Kidney tubule cell (primary cell): ENCODE results near the gene LIN7A.

Experiments used
- DNase-seq: peaks from one replicate; pipeline ENCODE4 v3.0.0-alpha.2; 2018; ENCODE audit warnings: low spot score

Gene LIN7A, protein sequence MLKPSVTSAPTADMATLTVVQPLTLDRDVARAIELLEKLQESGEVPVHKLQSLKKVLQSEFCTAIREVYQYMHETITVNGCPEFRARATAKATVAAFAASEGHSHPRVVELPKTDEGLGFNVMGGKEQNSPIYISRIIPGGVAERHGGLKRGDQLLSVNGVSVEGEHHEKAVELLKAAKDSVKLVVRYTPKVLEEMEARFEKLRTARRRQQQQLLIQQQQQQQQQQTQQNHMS

DNA sequence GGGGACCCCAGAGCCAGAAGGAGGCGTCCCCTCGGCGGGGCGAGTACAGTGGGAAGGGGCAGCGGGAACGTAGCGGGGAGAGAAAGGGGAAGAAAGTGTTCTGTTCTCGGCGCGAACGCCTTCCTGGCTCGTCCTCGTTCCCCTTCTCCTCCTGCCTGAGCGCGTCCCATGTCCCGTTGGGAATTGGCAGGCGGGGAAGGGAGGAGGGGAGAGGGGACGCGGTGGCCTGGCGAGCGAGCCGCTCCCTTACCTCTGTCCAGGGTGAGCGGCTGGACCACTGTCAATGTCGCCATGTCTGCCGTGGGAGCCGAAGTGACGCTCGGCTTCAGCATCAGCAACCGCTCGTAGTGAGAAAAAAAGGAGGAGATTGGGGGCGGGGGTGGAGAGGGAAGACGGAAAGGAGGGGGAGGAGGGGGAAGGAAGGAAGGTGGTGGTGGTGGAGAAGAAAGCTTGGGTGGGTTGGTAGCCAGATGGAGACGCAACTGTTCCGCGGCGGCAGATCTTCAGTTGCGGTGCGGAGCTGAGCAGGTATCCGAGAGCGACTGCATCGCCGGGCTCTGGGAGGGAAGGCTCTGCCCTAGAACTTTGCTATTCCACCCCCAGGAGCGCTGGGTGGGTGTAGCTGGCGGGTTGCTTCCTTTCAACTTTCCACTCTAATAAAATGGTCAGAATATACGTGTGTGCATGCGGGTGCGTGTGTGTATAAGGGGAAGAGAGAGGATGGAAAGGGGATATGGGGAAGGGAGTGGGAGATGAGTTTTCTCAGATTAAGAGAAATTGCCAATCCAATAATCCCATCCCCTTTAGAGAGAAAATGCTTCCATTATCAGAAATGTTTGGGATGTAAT is at the start of gene LIN7A:
LIN7A (minus strand) TSS at position 544 of the 848 bp plus-strand sequence; CDS start at position 332, 212 bp downstream.
- peak; percentile 26 for DNase-seq

DNA sequence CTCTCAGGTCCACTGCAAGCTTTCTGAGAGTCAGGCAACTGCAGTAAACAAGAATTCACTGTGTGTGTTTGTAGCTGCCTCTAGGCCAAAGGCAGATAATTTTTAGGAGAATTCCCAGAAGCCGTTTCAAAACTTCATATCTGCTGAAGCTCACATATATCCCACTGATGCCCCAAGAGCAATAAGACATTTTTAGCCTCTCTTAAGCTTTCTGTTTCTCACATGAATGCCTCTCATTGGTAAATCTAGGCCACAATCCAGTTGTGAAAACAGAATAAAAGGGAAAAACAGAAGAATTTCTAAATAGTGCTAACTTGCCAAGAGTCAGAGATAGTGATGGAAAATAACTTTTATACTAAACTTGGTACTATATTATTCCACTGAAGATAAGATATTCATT is 48.5 kb upstream of the LIN7A start:
- DNase-seq: no peak

GRCh38 chr12:80979816-80980215 is 42.1 kb upstream of the LIN7A start:
- peak; percentile 60 for DNase-seq

DNA sequence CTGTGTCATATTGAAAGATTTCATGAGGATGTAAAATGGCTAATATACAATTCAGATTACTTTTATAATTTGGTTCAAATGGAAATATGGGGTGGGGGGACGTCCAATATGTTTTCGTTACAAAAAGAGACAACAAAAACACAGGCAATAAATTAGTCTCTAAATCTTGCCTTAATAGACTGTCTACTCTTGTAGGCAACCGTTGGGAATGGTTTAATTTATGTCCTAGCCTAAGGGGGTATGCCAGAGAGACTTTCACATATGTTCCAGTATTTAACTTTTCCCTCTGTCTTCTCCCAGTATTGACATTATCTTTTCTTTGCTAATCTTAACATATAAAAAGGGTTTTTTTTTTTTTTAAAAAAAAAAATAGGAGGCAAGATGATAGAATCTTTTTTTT is 41.5 kb upstream of the LIN7A start:
- no peak for DNase-seq

DNA sequence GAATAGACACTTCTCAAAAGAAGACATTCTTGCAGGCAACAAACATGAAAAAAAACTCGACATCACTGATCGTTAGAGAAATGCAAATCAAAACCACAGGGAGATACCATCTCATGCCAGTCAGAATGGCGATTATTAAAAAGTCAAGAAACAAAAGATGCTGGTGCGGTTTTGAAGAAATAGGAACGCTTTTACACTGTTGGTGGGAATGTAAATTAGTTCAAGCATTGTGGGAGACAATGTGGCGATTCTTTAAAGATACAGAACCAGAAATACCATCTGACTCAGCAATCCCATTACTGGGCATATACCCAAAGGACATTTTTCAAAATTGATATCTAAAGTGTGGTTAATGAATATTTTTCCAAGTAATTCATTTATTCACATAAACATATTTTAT is 39.6 kb upstream of the LIN7A start:
- no peak for DNase-seq

DNA sequence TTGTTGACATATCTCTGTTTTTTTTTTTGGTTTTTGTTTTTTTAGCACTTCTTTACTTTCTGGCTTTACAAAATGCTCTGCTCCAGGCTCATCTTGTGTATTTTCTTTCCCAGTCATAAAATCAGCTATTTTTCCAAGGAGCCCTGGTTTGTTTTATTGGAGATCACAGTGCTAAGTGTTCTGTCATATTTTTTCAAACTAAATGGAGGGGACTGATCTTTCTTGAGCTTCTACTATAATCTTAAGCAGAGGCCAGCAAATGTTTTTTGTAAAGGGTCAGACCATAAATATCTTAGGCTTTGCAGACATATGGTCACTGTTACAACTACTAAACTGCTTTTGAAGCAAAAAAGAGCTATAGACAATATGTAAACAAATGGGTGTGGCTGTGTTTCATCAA is 30.6 kb upstream of the LIN7A start:
- no peak for DNase-seq

- DNase-seq: no peak
These were observed 29.8 kb upstream of the LIN7A start for GRCh38 chr12:80967565-80967964.

- no peak for DNase-seq
These were observed 28.3 kb upstream of the LIN7A start for GRCh38 chr12:80966001-80966400.

GRCh38 chr12:80958162-80958561 is 20.4 kb upstream of the LIN7A start:
- no peak for DNase-seq

DNA sequence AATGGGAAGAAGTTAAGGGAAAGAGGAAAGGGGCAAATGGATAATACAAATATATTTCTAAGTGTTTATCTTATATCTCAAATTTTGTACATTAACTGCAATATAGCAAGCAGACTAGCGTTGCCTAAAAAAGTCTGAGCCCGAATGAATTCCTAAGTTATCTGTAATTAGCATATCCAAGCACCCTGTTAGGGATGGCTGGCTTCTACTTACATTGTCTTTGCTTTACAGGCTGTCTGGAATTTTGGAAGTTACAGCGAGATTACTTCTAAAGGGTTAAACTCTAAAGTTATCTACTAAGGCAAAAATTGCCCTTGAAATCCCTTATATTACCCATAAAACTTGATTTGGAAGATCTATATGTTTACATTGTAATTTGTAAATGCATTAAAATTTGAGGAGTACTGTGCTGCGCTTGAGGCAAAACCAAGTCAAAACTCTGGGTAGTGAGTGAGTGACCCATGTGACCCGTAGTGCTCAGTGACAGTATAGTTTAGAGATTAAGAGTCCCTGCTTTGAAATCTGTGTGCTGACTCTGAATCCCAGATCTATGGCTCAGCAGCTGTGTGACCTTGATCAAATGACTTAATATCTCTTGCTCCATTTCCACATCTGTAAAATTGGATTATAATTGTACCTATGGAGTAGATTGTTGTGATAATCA is 17.3 kb upstream of the LIN7A start:
- DNase-seq: no peak

- DNase-seq: no peak
These were observed 14.7 kb upstream of the LIN7A start for GRCh38 chr12:80952443-80952842.

DNA sequence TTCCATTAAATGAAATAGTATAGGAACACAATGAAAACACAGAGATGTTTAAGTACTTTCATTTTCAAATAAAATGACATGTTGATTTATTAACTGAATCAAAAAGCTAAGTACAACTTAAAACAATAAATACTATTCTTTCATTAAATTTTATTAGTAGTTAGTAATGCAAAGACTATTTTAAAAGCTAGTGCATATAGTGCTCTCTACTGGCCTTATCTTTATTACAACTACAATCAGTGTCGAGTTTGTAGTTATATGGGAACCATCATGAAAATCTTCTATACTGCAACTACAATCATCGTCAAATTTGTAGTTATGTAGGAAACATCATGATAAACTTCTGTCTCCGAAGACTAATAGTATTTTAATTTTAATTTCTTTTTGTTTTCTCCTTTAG is 8.9 kb upstream of the LIN7A start:
- peak; percentile 4 for DNase-seq

- DNase-seq: no peak
These were observed 5.6 kb upstream of the LIN7A start for GRCh38 chr12:80943338-80943737.

DNA sequence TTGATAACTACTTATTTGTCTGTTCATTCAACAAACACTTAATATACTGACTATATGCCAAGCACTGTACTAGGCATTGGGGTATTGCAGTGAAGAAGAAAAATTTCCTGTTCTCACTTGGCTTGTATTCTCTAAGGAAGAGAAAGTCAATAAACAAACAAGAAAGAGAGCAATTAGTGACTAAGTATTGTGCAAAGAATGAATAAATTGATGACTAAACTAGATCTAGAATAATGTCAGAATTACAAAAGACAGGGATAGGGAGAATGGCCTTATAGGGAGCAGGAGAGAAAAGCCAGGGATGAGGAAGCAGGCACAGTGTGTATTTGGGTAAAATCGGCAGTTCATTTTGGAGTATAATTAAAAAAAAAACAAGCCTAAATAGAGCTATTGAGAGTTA is 4.2 kb upstream of the LIN7A start:
- DNase-seq: no peak

DNA sequence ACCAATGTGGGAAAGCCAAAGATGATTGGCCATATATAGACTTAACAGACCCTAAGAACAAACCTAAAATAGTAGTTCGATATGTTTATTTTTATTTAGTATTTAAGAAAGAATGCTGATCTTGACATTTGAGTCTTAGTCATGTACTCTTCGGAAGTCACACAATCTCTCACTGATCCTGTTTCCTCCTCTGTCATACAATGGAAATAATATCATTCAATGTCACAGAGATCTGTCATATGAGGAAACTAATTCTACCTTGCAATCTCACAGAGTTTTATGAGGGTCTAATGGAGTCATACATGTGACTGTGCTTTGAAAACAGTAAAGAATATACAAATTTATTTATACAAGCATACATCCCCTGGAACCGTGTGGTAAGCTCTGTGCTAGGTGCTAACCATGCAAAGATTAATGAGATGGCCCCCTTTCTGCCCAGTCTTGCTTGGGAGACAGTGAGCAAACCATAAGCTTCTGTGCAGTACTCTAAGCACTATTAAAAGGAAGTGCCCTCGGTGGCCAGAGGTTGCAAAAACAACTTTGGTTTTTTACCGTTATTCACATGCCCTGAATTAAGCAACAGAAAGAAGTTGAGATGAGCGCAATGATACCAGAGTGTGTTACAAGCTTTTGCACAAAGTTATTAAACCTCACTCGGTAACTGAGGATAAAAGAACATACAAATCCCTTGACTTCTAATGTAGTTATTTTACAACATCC is 1.7 kb upstream of the LIN7A start:
- DNase-seq: no peak

- peak; percentile 5 for DNase-seq
These were observed 663 bp upstream of the LIN7A start for GRCh38 chr12:80938397-80938796.

GRCh38 chr12:80936642-80937390 is 918 bp downstream of the LIN7A start:
- peak; percentile 63 for DNase-seq

DNA sequence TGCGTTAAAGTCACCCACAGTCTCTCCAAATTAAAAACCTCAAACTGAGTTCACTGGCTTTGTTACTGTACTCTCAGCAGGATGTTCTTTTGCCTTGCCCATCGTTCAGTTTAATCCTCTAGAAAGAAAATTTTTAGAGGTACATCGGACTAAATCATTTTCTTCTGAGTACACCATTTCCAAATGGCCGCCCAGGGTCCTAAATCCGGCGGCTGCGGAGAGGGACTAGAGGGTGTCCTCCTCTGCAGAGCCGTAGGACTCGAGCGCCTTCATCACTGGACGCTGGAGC is 1.4 kb downstream of the LIN7A start:
- DNase-seq: no peak

- no peak for DNase-seq
These were observed 2.6 kb downstream of the LIN7A start for GRCh38 chr12:80935111-80935510.

DNA sequence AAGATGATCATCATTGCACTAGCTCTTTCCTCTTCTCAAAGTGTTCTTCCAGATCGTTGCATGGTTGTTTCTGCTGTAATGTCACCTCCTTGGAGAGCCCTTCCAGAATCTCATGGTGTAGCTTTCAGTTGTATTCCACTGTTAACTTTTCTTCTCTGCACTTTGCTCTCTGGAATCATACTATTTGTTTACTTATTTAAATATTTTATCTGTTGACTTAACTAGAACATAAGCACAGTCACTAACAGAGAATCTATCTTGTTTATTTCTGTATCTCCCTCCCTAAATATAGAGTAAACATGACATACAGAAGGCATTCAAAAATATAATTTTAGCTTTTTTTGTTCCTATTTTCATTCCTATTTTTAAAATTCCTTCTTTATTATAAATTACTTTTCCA is 11.8 kb downstream of the LIN7A start:
- DNase-seq: no peak

DNA sequence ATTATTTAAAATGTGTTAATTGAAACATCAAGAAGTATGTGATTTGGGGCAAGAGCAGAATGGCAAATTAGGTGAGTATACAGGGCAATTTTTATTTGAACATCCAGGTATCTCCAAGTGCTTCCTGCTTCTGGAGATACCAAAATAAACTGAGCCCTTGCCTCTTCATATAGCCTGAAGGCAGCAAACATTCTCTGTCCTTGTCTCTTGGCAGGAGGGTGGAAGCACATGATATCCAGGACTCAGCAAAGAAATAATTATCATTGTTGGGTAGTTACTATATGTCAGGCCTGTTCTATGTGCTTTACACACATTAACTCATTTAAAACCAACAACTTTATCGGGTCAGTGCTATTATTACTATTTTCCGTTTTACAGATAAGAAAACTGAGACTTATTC is 12.5 kb downstream of the LIN7A start:
- no peak for DNase-seq

DNA sequence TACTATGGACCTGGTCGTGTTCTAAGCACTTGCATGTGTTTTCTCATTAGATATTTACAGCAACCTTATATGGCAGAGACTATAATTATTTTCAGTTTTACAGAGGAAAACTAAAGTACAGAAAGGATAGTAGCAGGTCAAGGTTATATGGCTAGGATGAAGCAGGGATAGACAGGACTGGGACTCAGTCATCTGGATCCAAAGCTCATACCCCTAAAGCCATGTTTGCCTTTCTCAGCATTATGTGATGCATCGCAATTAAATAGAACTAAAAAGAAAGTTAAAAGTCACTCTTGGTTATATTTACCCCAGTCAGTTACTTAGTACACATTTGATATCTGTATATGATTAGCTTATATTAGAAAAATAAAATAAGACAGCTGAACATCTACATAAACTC is 13.3 kb downstream of the LIN7A start:
- DNase-seq: no peak
